CD4-positive, CD25-positive, alpha-beta regulatory T cell (primary cell): ENCODE data around the gene NEUROG3. TPM values are rescaled to one million over a fixed set of nuclear protein-coding genes. Genes with fewer than 3 reads are reported as not detected.

Source experiments
- ATAC-seq, 2 donors: fragments of 150-1000 bp; cut with Tn5 transposase; one replicate each; pipeline ENCODE4 v1.10.0; 2021; ENCODE audit warnings: low read depth in 2 of 2, moderate number of reproducible peaks in 2 of 2, moderate library complexity in 1 of 2
- DNase-seq, 3 donors: peaks; one replicate each; pipeline versions ENCODE4 v3.0.0 to v3.0.0-alpha.2; 2012 to 2022; ENCODE audit warnings: mixed read lengths in 1 of 3
- H3K27ac ChIP-seq: one replicate; pipeline ENCODE4 v1.7.0; 2013; ENCODE audit warnings: mild to moderate bottlenecking, low read length; ENCODE audit not compliant: insufficient read depth, poor library complexity, severe bottlenecking
- H3K27me3 ChIP-seq: one replicate; pipeline ENCODE4 v1.7.0; 2013; ENCODE audit warnings: low read length; ENCODE audit not compliant: control insufficient read depth, insufficient read depth
- H3K36me3 ChIP-seq: one replicate; pipeline ENCODE4 v1.7.0; 2013; ENCODE audit warnings: mild to moderate bottlenecking, low read length, moderate library complexity; ENCODE audit not compliant: control insufficient read depth, insufficient read depth
- H3K4me1 ChIP-seq: 2 replicates; pipeline ENCODE4 v1.7.0; 2013; ENCODE audit warnings: mild to moderate bottlenecking, low read length; ENCODE audit not compliant: insufficient read depth, control insufficient read depth, poor library complexity, severe bottlenecking
- H3K4me3 ChIP-seq: one replicate; pipeline ENCODE4 v1.7.0; 2013; ENCODE audit warnings: low read depth, mild to moderate bottlenecking, low read length, moderate library complexity
- H3K9me3 ChIP-seq, 2 experiments: 1 replicate in 1 of 2; 2 replicates in 1 of 2; pipeline ENCODE4 v1.7.0; 2013; ENCODE audit warnings: low read length in 2 of 2, mild to moderate bottlenecking in 1 of 2, moderate library complexity in 1 of 2; ENCODE audit not compliant: control insufficient read depth in 2 of 2
- H3K27ac Mint-ChIP-seq, 3 donors: one replicate each; pipeline ENCODE4 v1.8.0; 2020 to 2022; ENCODE audit warnings: mild to moderate bottlenecking in 3 of 3, mixed read lengths in 3 of 3, moderate library complexity in 2 of 3
- H3K27me3 Mint-ChIP-seq: one replicate; pipeline ENCODE4 v1.8.0; 2022; ENCODE audit warnings: mild to moderate bottlenecking, mixed read lengths
- H3K36me3 Mint-ChIP-seq: one replicate; pipeline ENCODE4 v1.8.0; 2020; ENCODE audit warnings: mixed read lengths
- H3K4me1 Mint-ChIP-seq, 4 donors: one replicate each; pipeline ENCODE4 v1.8.0; 2020 to 2022; ENCODE audit warnings: mixed read lengths in 4 of 4, mild to moderate bottlenecking in 1 of 4
- H3K4me3 Mint-ChIP-seq, 4 donors: one replicate each; pipeline ENCODE4 v1.8.0; 2020 to 2022; ENCODE audit warnings: mild to moderate bottlenecking in 4 of 4, mixed read lengths in 4 of 4, moderate library complexity in 3 of 4
- H3K9me3 Mint-ChIP-seq, 7 donors: one replicate each; pipeline ENCODE4 v1.8.0; 2020 to 2022; ENCODE audit warnings: mixed read lengths in 7 of 7, mild to moderate bottlenecking in 3 of 7, moderate library complexity in 2 of 7
- polyA plus RNA-seq, 4 donors: library from polyadenylated mRNA; unstranded; fragments of 300-500 nt; fragmentation: Illumina TruSeq; gene quantifications; one replicate each; pipeline ENCODE4 v1.2.3, GENCODE V29; 2021
- total RNA-seq: library from RNA; stranded (reverse); gene quantifications from one replicate; pipeline ENCODE4 v1.2.3, GENCODE V29; 2022

NEUROG3 gene
- total and polyA plus RNA-seq, 5 donors from 2014 or later = not detected

GRCh38 chr10:69533658-69534057 is 39.6 kb downstream of the NEUROG3 start:
- H3K27me3 ChIP-seq = no peaks in the 10 kb centered on the region
- ATAC-seq (no peak), DNase-seq (no peak)
- no peaks in the 10 kb centered on the region for H3K36me3 ChIP-seq
- no peaks in the 10 kb centered on the region for H3K4me1 ChIP-seq
- H3K9me3 ChIP-seq = no peaks in the 10 kb centered on the region
- peaks cover 0 to 12% (median 2%) of the 10 kb centered on the region in 7 donors for H3K9me3 Mint-ChIP-seq
- peaks cover 26% of the 10 kb centered on the region for H3K27me3 Mint-ChIP-seq
- peaks cover 6% of the 10 kb centered on the region for H3K36me3 Mint-ChIP-seq
- H3K27ac ChIP-seq = no peak overlapping the region
- no peak overlapping the region for H3K4me3 ChIP-seq
- no peaks in the 10 kb centered on the region for H3K4me1 Mint-ChIP-seq
- H3K4me3 Mint-ChIP-seq = no peak overlapping the region
- no peak overlapping the region for H3K27ac Mint-ChIP-seq

GRCh38 chr10:69527961-69528360 is 45.3 kb downstream of the NEUROG3 start:
- no peak overlapping the region for H3K27ac ChIP-seq
- no peak overlapping the region for H3K4me3 ChIP-seq
- Mint-ChIP-seq H3K27ac (no peak overlapping the region), H3K4me3 (no peak overlapping the region), H3K27me3 (peaks cover 32% of the 10 kb centered on the region), H3K4me1 (no peaks in the 10 kb centered on the region), H3K9me3 (peaks cover 0 to 4% (median 0%) of the 10 kb centered on the region in 7 donors), H3K36me3 (no peaks in the 10 kb centered on the region)
- DNase-seq = no peak
- H3K4me1 ChIP-seq = no peaks in the 10 kb centered on the region
- ATAC-seq = no peak
- no peaks in the 10 kb centered on the region for H3K36me3 ChIP-seq
- no peaks in the 10 kb centered on the region for H3K27me3 ChIP-seq
- no peaks in the 10 kb centered on the region for H3K9me3 ChIP-seq

Other genes with a start within 250 kb of the NEUROG3 start
- not detected for gene TACR2, start 156.5 kb downstream of the NEUROG3 start, total RNA-seq
- under 1 TPM in 2 of 4 donors, not detected in 2; 0.13 to 0.14 TPM for gene TACR2, start 156.5 kb downstream of the NEUROG3 start, polyA plus RNA-seq
- 4.3 TPM for gene TSPAN15, start 122.0 kb downstream of the NEUROG3 start, total RNA-seq
- 1 to 10 TPM; 1.5 to 6.0 (median 3.1) TPM for gene TSPAN15, start 122.0 kb downstream of the NEUROG3 start, polyA plus RNA-seq
- 9.7 TPM for gene FAM241B, start 56.8 kb upstream of the NEUROG3 start, total RNA-seq
- gene FAM241B, start 56.8 kb upstream of the NEUROG3 start, polyA plus RNA-seq = 10 to 100 TPM; 14.8 to 21.2 (median 17.7) TPM
- gene COL13A1, start 228.5 kb upstream of the NEUROG3 start, total RNA-seq = not detected
- not detected for gene COL13A1, start 228.5 kb upstream of the NEUROG3 start, polyA plus RNA-seq